ENCODE results near the gene LST1. TPM values are rescaled to one million over a fixed set of nuclear protein-coding genes. Genes with fewer than 3 reads are reported as not detected.
"Not testable (repeated sequence)": the region's sequence is repeated elsewhere in the genome, so short reads cannot be mapped to it uniquely, and the experiment has no call there.

LST1 gene
- total RNA-seq, 1 experiment from 2014 or later: not detected

- DNase-seq (ENCODE audit: low spot score): peak; percentile 48
Measured at GRCh38 chr6:31580807-31581433, 5.2 kb upstream of the LST1 start.

- no peak for DNase-seq (ENCODE audit: low spot score)
Measured at GRCh38 chr6:31581434-31582229, 4.4 kb upstream of the LST1 start.

- DNase-seq (ENCODE audit: low spot score): no peak
Measured at GRCh38 chr6:31582230-31582643, 3.8 kb upstream of the LST1 start, which contains the start of gene LTB. Gene LTB (minus strand): TSS chr6:31582424. CDS start chr6:31582417, 7 bp downstream.

GRCh38 chr6:31585491-31585890 lies 586 bp upstream of the LST1 start:
- DNase-seq (ENCODE audit: low spot score): peak; percentile 7

GRCh38 chr6:31586599-31587281 lies 663 bp downstream of the LST1 start:
- no peak for DNase-seq (ENCODE audit: low spot score)

- DNase-seq (ENCODE audit: low spot score): no peak
Measured at GRCh38 chr6:31587791-31588777, 2.0 kb downstream of the LST1 start.

GRCh38 chr6:31588871-31589650 lies 3.0 kb downstream of the LST1 start:
- no peak for DNase-seq (ENCODE audit: low spot score)

GRCh38 chr6:31590691-31591090 lies 4.6 kb downstream of the LST1 start:
- DNase-seq (ENCODE audit: low spot score): not testable (repeated sequence)

GRCh38 chr6:31592396-31592771 lies 6.3 kb downstream of the LST1 start:
- DNase-seq (ENCODE audit: low spot score): no peak

GRCh38 chr6:31597006-31597405 lies 10.9 kb downstream of the LST1 start:
- DNase-seq (ENCODE audit: low spot score): no peak

GRCh38 chr6:31607317-31607716 lies 21.2 kb downstream of the LST1 start:
- no peak for DNase-seq (ENCODE audit: low spot score)

GRCh38 chr6:31609519-31610406 lies 23.7 kb downstream of the LST1 start:
- no peak for DNase-seq (ENCODE audit: low spot score)

- no peak for DNase-seq (ENCODE audit: low spot score)
Measured at GRCh38 chr6:31610968-31611367, 24.9 kb downstream of the LST1 start.

- DNase-seq (ENCODE audit: low spot score): no peak
Measured at GRCh38 chr6:31614075-31614619, 28.1 kb downstream of the LST1 start.

- DNase-seq (ENCODE audit: low spot score): no peak
Measured at GRCh38 chr6:31614684-31615578, 28.9 kb downstream of the LST1 start, which contains the start of gene AIF1. Gene AIF1 (plus strand): TSS chr6:31615234. CDS start chr6:31615330, 96 bp downstream.

- no peak for DNase-seq (ENCODE audit: low spot score)
Measured at GRCh38 chr6:31615748-31616147, 29.7 kb downstream of the LST1 start.

- no peak for DNase-seq (ENCODE audit: low spot score)
Measured at GRCh38 chr6:31617010-31617409, 30.9 kb downstream of the LST1 start.
